ENCODE measurements around the gene ZNF485.
A peak's percentile ranks its signal among the peaks of the same experiment; 100 is the strongest.
"Not testable (repeated sequence)": the region's sequence is repeated elsewhere in the genome, so short reads cannot be mapped to it uniquely, and the experiment has no call there.

Gene ZNF485

GRCh38 chr10:43606323-43607198, at the start of gene ZNF485:
ZNF485 (plus strand) TSS chr10:43606438; CDS start chr10:43607051, 613 bp downstream.
- DNase-seq (ENCODE audit: low spot score) = peak; percentile 63

DNA sequence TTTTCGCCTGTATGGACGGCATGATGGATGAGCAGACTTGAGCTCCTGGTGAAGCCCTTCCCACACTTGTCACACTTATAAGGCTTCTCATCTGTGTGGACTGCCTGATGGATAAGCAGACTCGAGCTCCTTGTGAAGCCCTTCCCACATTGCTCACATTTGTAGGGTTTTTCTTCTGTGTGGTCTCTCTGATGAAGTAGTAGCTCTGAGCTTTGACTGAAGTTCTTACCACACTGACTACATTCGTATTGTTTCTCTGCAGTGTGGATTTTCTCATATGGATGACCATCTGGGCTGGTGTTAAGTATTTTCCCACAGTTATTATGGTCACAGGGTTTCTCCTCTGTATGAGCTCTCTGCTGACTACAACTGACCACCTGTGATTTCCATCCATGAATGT, 49.0 kb upstream of the ZNF485 start:
- no peak for DNase-seq (ENCODE audit: low spot score)

DNA sequence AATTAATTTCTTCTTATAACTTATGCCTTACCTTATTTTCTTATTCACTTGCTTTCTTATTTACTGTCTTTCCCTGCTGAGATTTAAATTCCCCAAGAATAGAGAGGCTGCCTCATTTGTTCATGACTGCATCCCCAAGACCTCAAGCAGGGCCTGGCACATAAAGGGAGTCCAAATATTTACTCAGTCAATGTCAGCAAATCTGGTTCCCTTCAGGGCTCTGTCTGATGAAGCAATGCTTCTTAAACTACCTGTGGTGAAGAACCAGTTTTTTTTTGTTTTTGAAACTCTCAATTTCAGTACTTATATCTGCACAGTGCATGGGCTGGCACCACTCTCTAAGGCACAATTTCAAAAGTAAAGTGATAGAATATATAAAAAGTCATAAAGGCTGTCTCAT, 36.6 kb upstream of the ZNF485 start:
- DNase-seq (ENCODE audit: low spot score) = no peak

DNA sequence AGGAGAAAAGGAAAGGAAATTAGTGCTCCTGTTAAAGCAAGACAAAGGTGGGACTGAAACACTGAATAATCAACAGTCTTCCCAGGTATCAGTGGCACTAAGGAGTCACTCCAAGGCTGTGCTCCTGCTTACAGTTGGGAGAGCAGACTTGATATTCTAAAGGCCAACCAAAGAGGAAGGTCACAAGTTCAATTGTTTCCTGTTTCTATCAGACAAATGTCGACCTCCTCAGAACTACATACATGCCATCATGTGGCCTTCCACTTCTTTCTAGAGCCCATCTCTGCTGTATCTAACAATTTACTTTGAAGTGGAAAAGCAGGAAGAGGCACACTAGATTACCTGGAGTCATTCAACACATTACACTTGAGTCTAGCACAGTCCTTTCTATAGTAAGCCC, 35.3 kb upstream of the ZNF485 start:
- no peak for DNase-seq (ENCODE audit: low spot score)

GRCh38 chr10:43573250-43574000, 32.8 kb upstream of the ZNF485 start:
- peak; percentile 22 for DNase-seq (ENCODE audit: low spot score)

- DNase-seq (ENCODE audit: low spot score) = peak; percentile 75
These were observed 32.0 kb upstream of the ZNF485 start, which contains the start of gene ZNF239 for GRCh38 chr10:43574001-43574892. ZNF239 (minus strand) TSS chr10:43574616; CDS start chr10:43558079, 16,537 bp downstream.

GRCh38 chr10:43574906-43575305, 31.3 kb upstream of the ZNF485 start:
- DNase-seq (ENCODE audit: low spot score) = no peak

DNA sequence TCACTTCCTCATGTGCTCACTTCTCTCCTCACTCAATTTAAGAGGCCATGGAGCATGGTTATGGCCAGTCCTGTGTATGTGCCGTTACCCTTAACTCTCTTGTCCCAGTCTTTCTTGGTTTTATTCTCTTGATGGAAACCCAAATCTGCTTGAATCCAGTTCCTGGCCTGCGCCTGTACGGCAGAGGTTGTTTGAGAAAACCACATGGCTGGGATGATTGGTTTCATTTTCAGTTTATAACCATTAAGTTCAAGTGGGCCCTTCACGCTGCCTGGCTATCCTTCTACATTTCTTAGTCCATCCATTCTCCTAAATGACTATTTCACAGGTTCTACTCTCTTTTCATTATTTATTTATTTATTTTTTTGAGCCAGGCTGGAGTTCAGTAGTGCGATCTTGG, 30.2 kb upstream of the ZNF485 start:
- no peak for DNase-seq (ENCODE audit: low spot score)

- DNase-seq (ENCODE audit: low spot score) = no peak
These were observed 29.7 kb upstream of the ZNF485 start for GRCh38 chr10:43576580-43576979.

GRCh38 chr10:43584051-43584450, 22.2 kb upstream of the ZNF485 start:
- no peak for DNase-seq (ENCODE audit: low spot score)

DNA sequence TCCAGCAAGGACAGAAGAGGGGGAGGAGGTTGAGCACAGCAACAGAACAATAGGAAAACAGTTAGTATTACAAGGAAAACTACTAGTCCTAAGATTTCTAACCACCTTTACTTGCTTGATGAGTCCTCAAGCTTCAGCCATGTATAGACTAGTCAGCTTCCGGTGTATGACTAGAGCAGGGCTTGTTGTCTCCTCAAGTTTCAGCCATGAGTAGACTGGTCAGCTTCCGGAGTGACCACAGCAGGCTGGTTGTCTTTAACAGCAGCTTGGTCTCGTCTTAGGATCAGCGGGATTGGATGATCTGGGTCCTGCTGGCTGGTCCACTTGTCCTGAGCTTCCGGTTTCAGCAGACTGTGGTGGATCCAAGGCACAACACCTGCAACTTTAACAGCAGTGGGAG, 21.2 kb upstream of the ZNF485 start:
- DNase-seq (ENCODE audit: low spot score) = no peak

DNA sequence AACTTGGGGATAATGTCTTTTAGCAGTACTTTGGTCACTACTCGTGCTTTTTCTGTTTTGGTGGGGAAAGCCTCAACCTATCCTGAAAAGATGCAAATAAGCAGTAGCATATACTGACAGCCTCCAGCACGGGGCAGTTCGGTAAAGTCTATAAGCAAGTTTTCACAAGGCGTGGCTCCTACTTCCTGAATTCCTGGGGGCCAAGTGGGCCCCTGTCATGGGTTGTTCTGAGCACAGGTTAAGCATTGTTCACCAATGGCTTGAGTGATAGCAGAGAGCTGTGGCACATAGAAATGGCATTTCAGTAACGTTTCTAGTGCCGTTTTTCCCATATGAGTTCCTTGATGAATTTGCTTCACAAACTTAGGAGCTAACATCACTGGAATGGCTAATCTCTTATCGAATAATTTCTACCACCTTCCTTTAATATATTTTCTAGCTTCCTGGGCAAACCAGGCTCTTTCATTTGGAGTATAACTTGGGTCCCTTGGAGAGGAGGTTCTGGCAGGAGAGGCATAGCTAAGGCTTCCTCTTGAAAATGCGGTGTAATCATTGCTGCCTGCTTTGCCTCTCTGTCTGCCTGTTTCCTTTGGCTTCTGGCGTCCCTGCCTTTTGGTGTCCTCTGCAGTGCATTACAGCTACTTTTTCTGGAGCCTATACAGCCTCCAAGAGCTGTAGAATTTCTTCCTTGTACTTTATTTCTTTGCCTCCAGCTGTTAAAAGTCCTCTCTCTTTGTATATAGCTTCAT, 20.1 kb upstream of the ZNF485 start:
- no peak for DNase-seq (ENCODE audit: low spot score)

DNA sequence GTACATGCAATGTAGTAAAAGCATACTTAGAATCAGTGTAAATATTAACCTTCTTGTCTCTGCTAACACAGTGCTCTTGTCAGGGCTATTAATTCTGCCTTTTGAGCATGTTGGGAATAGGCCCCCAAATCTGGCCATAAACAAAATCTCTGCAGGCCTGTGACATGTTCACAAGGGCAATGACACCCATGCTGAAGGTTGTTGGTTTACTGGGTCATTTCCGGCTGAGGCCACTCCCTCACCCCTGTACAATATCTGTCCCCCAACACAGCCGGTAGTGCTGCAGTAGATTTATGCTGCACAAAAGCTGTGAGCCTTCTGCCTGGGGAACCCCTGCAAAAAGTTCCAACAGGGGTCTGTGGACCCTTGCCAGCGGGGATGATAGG, 19.5 kb upstream of the ZNF485 start:
- not testable (repeated sequence) for DNase-seq (ENCODE audit: low spot score)

DNA sequence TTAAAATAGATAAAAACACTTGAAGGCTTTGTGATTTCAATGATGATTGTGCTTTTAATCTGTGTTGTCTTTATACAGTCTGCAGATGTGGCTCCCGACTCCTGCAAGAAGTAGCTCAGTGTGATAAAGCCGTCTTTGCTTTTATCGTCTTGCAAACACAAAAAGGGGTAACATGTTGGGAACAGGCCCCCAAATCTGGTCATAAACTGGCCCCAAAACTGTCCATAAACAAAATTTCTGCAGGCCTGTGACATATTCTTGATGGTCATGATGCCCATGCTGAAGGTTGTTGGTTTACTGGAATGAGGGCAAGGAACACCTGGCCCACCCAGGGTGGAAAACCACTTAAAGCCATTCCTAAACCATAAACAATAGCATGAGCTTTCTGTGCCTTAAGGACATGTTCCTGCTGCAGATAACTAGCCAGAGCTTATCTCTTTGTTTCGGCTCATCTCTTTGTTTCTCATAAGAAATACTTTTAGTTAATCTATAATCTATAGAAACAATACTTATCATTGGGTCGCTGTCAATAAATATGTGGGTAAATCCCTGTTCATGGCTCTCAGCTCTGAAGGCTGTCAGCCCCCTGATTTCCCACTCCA, 14.8 kb upstream of the ZNF485 start:
- DNase-seq (ENCODE audit: low spot score) = no peak

- no peak for DNase-seq (ENCODE audit: low spot score)
These were observed 11.2 kb upstream of the ZNF485 start for GRCh38 chr10:43594944-43595589.

DNA sequence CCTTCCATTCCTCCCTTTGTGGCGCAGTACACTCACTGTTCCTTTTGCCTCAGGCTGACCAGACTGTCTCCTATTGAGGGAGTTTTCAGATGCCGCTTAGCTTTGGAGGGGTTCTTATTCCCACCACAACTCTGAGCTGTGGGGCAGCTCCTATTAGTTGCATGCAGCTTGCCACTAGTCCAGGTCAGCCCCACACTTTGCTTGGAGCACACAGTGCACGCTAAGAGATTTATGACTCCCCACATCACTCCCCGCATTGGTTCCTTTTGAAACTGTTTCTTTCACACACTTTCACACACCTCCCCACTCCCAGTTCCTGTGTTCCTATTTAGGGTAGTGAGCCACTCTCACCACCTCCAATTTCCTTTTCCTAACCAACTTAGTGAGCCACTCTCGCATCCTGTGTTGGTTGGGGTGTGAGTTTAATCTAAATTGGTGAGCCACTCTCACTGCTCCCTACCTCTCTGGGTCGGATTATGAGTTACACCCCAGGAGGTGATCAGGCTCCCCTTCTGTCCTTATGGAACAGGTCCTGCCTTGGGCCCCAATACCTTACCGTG, 10.4 kb upstream of the ZNF485 start:
- DNase-seq (ENCODE audit: low spot score) = no peak

DNA sequence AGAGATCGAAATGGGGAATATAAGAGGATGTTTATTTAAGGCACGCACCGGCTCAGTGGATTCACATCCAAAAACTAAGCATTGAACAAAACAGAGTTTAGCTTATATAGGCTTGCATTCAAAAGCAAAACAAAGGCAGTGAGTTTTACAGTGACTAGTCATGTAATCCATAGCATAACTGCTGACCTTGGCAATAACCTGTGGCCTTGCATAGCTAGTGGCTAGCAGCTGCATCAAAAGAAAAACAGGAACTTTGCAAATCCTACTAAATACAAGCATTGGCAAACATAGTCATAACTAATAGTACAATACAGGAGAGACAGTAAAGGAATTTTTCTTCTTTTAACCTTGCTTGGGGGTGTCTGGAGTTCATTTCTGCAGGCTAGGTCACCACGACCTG, 9.7 kb upstream of the ZNF485 start:
- DNase-seq (ENCODE audit: low spot score) = no peak

- no peak for DNase-seq (ENCODE audit: low spot score)
These were observed 7.8 kb upstream of the ZNF485 start for GRCh38 chr10:43598446-43598845.

DNA sequence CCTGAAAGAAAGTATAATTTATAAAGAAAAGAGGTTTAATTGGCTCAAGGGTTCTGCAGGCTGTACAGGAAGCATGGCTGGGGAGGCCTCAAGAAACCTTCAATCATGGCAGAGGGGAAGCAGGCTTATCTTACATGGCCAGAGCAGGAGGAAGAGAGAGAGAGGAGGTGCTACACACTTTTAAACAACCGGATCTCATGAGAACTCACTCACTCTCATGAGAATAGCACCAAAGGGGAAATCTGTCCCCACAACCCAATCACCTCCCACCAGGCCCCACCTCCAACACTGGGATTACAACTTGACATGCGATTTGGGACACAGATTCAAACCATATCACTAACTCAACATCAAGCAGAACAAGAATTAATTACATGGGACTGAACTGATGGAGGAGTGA, 6.9 kb upstream of the ZNF485 start:
- no peak for DNase-seq (ENCODE audit: low spot score)

- not testable (repeated sequence) for DNase-seq (ENCODE audit: low spot score)
These were observed 4.7 kb upstream of the ZNF485 start for GRCh38 chr10:43601576-43601975.

All from pons (tissue), 1 donor.